Measurements from ENCODE around the gene CHAD. TPM values are rescaled to one million over a fixed set of nuclear protein-coding genes. Genes with fewer than 3 reads are reported as not detected.

The CHAD gene
- total RNA-seq, 2 experiments from 2014 or later, result not detected

DNA sequence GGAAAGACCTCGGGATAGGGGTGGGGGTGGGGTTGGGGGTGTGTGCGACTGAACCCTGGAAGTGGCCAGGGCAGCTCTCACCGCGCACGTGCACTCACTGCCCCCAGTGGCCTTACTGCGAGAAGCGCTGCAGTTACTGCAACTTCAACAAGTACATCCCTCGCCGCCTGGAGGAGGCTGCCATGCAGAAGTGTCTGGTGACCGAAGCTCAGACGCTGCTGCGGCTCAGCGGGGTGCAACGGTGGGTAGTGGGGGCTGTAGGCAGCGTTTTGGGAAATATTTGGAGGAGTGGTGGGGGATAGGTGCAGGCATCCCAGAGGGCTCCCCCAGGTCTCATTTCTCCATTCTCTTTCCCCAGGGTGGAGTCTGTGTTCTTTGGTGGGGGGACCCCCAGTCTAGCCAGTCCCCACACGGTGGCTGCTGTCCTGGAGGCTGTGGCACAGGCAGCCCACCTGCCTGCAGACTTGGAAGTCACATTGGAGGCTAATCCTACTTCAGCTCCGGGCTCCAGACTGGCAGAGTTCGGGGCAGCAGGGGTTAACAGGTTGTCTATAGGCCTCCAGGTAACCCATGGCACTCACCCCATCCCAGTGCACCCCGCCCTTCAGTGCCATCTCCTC lies 11.0 kb upstream of the CHAD start:
- peak overlapping the region; percentile 93 for H3K4me3 ChIP-seq (ENCODE audit: low read depth, low read length, poor library complexity, severe bottlenecking)
- peak overlapping the region; percentile 99; the same call in 1 of the 2 replicates for H2AFZ ChIP-seq (ENCODE audit: low read length)
- no peaks in the 10 kb centered on the region for H4K20me1 ChIP-seq (ENCODE audit: insufficient read depth, low read length)
- peaks cover 3% of the 10 kb centered on the region; the same call in 1 of the 2 replicates for H3K79me2 ChIP-seq (ENCODE audit: insufficient read depth, low read depth, low read length)
- intact Hi-C loops (cut with micrococcal nuclease; ENCODE audit: unreplicated experiment), result loop anchor here (1.0 to 10.0 kb wide), 6 partner anchors 53 to 225 kb away; partner anchors contain the start of genes ACSF2, ANKRD40, LRRC59 and XYLT2
- peaks cover 16% of the 10 kb centered on the region for H3K4me1 ChIP-seq (ENCODE audit: insufficient read depth, low read length, poor library complexity, severe bottlenecking)
- no peaks in the 10 kb centered on the region for H3K9me3 ChIP-seq (ENCODE audit: low read length)
- ChIA-PET CTCF (ENCODE audit: unreplicated experiment) (interaction anchor here (1.6 kb wide), 1 partner anchor 82 kb away, joined by 7 read pairs; the partner anchor contains the start of gene LRRC59), POLR2A (interaction anchor here (0.6 to 1.4 kb wide), 4 partner anchors 53 to 141 kb away, joined by 3 to 6 read pairs (median 4); no protein-coding TSS in a partner anchor)
- no peaks in the 10 kb centered on the region for H3K9me2 ChIP-seq (ENCODE audit: insufficient read depth, low read length)
- BruUV-seq (replicated peaks), result no TSS peak
- TF ChIP-seq, protein P1, sequence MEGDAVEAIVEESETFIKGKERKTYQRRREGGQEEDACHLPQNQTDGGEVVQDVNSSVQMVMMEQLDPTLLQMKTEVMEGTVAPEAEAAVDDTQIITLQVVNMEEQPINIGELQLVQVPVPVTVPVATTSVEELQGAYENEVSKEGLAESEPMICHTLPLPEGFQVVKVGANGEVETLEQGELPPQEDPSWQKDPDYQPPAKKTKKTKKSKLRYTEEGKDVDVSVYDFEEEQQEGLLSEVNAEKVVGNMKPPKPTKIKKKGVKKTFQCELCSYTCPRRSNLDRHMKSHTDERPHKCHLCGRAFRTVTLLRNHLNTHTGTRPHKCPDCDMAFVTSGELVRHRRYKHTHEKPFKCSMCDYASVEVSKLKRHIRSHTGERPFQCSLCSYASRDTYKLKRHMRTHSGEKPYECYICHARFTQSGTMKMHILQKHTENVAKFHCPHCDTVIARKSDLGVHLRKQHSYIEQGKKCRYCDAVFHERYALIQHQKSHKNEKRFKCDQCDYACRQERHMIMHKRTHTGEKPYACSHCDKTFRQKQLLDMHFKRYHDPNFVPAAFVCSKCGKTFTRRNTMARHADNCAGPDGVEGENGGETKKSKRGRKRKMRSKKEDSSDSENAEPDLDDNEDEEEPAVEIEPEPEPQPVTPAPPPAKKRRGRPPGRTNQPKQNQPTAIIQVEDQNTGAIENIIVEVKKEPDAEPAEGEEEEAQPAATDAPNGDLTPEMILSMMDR (conservative IDR thresholded peaks at IDR 0.05; ENCODE audit: low read length), result peak; percentile 69
- TF ChIP-seq EZH2phosphoT487 (IDR thresholded peaks at IDR 0.05; ENCODE audit: borderline replicate concordance, low read depth, low read length), result no peak
- peak; percentile 85 for DNase-seq (ENCODE audit: low spot score)
- H3K27ac ChIP-seq (ENCODE audit: low read depth, low read length, poor library complexity, severe bottlenecking), result peak overlapping the region; percentile 70
- H3K4me2 ChIP-seq (ENCODE audit: low read length), result peak overlapping the region; percentile 100
- peaks cover 27% of the 10 kb centered on the region for H3K36me3 ChIP-seq (ENCODE audit: insufficient read depth, low read length)

DNA sequence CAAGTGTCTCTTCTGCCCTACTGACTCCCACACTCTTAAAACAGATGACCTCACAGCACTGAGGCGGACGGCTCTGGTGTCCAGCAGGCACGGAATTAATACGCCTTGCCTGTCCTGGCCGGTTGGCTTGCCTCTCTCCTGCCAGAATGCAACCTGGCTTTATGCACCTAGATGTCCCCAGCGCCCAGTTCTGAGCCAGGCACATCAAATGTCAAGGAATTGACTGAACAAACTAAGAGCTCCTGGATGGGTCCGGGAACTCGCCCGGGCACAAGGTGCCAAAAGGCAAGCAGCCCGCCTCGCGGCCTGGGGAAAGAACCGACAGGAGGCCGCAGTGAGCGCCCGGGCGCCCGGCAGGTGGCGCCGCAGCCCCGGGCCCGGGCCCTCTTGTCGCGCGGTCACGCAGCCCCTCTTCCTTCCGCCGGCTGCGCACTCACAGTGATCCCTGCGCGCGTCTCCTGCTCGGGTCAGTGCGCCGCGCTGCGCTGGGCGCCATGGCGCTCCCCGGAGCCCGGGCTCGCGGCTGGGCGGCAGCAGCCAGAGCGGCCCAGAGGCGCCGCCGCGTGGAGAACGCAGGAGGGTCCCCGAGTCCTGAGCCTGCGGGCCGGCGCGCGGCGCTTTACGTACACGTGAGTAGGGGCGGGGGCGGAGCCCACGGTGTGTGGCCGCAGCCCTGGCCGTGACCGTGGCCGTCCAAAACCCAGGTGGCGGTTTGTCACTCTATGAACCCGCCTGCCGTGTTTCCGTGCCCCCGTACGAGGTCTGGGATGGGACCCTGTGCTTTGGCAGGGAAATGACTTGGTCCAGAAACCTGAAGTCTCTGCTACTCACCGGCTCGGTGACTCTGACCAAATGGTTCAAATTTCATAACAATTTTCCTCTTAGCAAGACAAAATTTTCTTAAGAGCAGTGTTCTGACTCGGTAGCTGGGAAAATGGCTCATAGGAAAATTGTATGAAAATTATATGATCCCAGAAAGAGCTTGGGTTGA lies 10.0 kb upstream of the CHAD start, which contains the start of gene RSAD1:
Gene RSAD1, plus strand, starts transcription at position 470 of the 991 bp plus-strand sequence. Its CDS starts 25 bp downstream, at position 495.
- Histone ChIP-seq H3K9me2 (ENCODE audit: insufficient read depth, low read length) (no peaks in the 10 kb centered on the region), H3K79me2 (ENCODE audit: insufficient read depth, low read depth, low read length) (peaks cover 3% of the 10 kb centered on the region; the same call in 1 of the 2 replicates), H3K4me3 (ENCODE audit: low read depth, low read length, poor library complexity, severe bottlenecking) (peak within 1 kb of the TSS; percentile 93), H3K36me3 (ENCODE audit: insufficient read depth, low read length) (peaks cover 18% of the 10 kb centered on the region; the same call in 1 of the 2 replicates), H4K20me1 (ENCODE audit: insufficient read depth, low read length) (no peaks in the 10 kb centered on the region), H2AFZ (ENCODE audit: low read length) (peak within 1 kb of the TSS; percentile 99), H3K4me2 (ENCODE audit: low read length) (peak within 1 kb of the TSS; percentile 100), H3K27ac (ENCODE audit: low read depth, low read length, poor library complexity, severe bottlenecking) (peak within 1 kb of the TSS; percentile 70), H3K4me1 (ENCODE audit: insufficient read depth, low read length, poor library complexity, severe bottlenecking) (peaks cover 16% of the 10 kb centered on the region), H3K9me3 (ENCODE audit: low read length) (no peaks in the 10 kb centered on the region)
- no peak for TF ChIP-seq EZH2phosphoT487 (IDR thresholded peaks at IDR 0.05; ENCODE audit: borderline replicate concordance, low read depth, low read length)
- TF ChIP-seq, protein P1 (conservative IDR thresholded peaks at IDR 0.05; ENCODE audit: low read length), result peak; percentile 87
- BruUV-seq (replicated peaks), result no TSS peak
- CTCF ChIA-PET (ENCODE audit: unreplicated experiment), result interaction anchor here (0.6 to 1.6 kb wide), 3 partner anchors 11 to 106 kb away, joined by 3 to 9 read pairs (median 7); partner anchors contain the start of gene LRRC59
- intact Hi-C loops (cut with micrococcal nuclease; ENCODE audit: unreplicated experiment), result loop anchor here (1.0 to 5.0 kb wide), 5 partner anchors 52 to 131 kb away; partner anchors contain the start of genes ACSF2, LRRC59 and XYLT2
- peak; percentile 96 for DNase-seq (ENCODE audit: low spot score)
- POLR2A ChIA-PET, result interaction anchor here (0.6 to 1.4 kb wide), 5 partner anchors 52 to 142 kb away, joined by 3 to 6 read pairs (median 3); no protein-coding TSS in a partner anchor
